Measurements from ENCODE around the gene FSTL4.

The FSTL4 gene

GRCh38 chr5:133278317-133278716, 334.0 kb downstream of the FSTL4 start:
- DNase-seq, result no peak

- no peak for DNase-seq
These were observed 334.6 kb downstream of the FSTL4 start for GRCh38 chr5:133277744-133278143.

DNA sequence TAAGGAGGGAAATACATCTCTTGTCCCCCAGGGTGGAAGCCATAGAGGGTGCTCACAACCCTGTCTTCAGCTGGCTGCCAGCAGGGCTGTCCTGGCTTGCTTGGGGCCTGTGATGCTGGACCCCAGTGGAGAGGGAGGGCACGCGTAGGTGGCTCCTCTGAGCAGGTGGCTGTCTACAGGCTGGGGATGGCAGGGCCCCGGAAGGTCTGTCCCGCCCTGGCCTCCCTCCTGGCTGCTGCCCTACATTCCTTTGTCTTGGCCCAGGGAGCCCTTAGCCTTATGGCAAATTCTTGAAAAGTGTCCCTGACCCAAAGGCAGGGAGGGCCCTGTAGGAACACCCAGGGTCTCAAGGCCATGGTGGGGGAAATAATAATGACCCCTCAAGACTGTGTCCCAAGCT, 336.2 kb downstream of the FSTL4 start:
- DNase-seq, result no peak

GRCh38 chr5:133275631-133276030, 336.7 kb downstream of the FSTL4 start:
- DNase-seq, result no peak

DNA sequence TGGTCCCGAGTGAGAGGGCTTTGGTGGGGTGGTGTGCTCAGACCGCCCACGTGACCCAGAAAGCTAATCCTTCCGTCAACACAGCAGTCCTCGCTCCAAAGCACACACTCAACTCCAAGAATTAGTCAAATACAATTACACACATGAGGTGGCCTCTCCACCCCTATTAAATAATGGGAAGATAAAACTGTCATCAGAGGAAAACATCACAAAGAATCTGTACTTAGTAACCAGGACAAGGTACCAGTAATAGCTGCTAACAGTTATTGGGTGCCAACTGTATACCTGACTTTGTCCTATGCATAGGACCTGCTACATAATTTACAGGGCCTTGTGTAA, 337.8 kb downstream of the FSTL4 start:
- no peak for DNase-seq

- no peak for DNase-seq
These were observed 338.4 kb downstream of the FSTL4 start for GRCh38 chr5:133273661-133274596.

DNA sequence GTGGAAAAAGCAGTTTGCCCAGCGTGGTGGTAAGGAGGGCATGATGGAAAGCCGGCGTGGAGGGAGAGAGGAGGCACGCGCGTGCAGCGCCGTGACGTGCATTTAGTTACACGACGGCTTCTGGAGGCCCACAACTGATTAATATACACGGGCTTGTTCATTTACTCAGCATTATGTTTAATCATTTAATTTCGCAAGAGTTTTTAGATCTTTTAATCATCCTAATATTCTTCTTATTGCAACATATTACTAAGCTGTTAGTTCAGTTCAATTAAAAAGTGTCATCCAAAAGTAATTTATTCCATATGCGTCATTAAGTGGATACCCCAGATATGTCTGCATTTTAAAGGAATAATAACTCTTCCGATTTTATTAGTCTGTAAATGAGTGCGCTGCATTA, 340.0 kb downstream of the FSTL4 start:
- no peak for DNase-seq

DNA sequence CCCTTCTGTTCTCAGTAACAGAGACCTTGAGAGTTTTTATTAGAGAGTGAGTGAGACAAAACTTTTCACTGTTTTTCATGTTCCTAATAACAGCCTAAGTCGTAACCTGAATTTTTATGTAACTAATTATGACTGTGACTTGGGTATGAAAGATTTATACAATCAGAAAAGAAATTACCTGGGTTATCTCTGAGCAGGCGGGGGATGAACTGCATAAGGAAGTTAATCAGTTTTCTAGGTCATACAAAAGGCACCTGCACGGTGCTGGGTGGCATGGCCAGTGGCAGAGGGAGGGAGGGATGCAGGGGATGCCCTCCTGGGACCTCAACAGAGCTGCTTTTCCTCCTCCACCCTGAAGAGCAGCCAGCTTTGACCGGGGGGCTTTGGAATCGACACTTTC, 340.7 kb downstream of the FSTL4 start:
- DNase-seq, result no peak

GRCh38 chr5:133269691-133270090, 342.6 kb downstream of the FSTL4 start:
- DNase-seq, result no peak

DNA sequence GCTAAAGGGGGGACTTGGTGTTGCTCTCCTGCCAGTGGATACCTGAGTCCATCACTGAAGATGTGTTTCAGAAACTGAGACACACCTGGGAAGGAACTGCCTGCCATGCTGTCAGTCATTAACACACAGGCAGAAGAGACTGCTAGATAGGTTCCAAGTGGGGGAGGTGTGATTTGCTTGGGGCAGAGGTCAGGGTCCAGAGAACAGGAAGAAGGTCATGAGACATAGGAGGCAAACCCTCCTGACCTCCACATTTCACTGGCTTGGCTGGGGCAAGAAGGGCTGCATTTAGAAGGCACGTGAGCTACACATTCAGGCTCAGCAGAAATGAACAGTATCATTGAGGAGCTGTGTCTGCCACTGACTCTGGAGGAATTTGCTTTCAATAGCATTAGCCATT, 344.7 kb downstream of the FSTL4 start:
- DNase-seq, result no peak

DNA sequence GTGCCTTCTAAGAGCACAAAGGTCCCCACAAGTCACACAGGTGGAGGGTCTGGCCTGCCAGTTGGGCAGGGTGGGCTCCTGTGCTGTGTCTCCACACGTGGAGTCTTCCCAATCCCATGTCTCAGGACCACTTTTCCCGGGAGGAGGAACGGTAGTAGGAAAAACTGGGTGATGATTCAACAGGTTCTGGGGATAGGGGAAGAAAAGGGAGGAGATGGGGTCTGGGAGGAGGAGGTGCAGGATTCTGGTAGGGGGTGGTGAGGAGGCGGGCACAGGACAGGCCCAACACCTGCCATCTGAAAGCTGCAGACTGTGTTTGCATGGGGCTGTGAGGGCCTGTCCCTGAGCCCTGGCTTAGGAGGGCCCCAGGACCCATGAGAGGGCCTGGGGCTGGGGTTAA, 345.4 kb downstream of the FSTL4 start:
- DNase-seq, result no peak

DNA sequence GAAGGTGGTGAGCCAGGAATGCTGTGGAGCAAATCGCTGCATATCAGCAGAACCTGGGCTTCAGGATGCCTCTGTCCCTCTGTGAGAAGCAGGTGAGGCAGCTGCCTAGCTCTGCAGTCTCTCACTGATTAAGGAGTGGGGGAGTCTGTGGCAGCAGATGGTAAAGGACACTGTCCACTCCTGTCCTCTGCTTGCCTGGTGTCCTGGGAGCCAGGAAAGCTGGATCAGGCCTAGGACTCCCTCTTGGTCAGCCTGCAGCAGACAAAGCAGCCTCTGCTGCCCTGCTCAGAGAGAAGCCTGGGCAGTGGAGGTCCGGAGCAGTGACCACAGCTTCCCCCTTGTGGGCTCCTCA, 345.8 kb downstream of the FSTL4 start:
- no peak for DNase-seq

DNA sequence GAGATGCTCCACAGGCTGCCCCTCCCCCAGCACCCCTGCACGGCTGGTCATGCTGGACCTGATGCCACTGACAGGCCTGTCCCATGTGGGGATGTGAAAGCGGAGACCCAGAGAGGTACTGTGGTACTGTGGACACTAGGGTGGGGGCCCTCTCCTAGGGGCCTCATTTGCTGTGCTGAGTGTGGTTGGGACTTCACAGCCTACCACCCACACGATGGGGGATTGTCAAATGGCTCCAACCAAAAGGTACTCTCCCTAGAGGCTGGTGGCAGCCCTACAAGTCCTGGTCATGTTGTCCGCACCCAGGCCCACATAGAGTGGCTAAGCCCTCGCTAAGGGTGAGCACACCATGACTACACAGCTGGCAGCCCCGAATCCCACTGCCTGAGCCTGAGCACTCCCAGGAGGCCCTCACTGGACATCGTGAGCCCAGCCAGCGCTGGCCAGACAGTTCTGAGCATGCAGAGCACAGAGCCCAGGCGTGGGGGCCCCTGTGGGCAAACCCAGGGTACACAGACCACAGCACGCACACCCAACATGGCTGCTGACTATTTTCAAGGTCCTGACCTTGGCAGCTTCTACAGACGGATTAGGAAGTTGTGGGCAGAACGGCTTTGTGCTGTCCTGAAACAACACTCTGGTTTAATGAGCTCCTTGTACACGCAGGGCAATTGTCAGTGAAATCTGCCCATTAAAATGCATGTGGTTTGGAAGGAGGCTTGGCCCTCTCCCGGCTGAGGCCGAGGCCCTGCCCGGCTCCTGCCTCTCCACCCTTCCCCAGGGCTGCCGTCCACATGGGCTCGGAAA, 346.4 kb downstream of the FSTL4 start:
- no peak for DNase-seq

DNA sequence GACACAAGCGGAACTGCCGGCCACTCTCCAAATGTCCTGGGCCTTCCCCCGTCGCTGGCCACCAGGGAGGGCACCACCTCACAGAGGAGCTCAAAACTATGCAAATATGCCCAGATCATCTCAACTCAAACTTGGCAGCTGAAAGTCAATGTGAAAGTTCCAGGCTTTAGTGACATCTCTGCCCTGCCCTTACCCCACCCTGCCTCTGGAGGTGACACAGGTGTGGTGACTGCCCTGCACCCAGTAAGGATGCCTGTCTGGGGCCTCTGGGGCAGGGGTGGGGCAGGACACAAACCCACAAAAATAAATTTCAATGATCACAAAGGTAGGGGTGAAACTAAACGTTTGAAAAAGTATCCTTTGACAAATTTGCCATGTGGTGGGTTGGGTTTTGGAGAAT, 347.1 kb downstream of the FSTL4 start:
- DNase-seq, result no peak

DNA sequence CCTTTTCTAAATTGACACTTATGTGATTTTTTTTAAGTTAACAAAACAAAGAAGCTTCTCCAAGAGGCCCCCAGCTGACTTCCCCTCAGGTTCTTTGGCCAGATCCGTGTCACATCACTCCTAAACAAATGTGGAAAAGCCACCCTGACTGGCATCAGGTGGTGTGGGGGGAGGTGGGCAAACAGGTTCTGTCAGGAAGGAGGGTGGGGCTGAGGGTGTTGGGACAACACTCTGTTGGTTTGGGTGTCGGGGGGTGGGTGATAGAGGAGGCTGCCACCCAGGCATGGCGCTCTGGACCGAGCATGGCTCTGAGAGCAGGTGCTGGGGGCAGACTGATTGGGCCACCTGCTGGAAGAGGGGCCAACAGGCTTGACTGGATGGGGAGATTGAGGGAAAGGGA, 349.7 kb downstream of the FSTL4 start:
- no peak for DNase-seq

DNA sequence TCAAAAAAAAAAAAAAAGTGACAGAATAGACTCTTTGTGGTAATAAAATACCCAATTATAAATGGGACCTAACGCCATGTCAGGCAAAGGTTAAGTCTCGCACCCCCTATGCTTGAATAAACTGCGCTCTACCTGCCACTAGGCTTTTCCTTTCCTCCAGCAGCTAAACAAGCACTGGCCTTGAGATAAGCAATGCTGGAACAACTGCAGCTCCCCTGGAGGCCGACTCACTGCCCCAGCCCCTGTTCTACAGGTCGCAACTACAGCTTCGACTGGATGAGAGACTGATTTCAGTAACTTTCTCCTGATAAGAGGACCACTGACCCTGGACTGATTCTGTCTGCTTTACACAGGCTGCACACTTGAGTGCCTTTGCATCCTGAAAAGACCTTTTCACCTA, 350.3 kb downstream of the FSTL4 start:
- DNase-seq, result no peak

DNA sequence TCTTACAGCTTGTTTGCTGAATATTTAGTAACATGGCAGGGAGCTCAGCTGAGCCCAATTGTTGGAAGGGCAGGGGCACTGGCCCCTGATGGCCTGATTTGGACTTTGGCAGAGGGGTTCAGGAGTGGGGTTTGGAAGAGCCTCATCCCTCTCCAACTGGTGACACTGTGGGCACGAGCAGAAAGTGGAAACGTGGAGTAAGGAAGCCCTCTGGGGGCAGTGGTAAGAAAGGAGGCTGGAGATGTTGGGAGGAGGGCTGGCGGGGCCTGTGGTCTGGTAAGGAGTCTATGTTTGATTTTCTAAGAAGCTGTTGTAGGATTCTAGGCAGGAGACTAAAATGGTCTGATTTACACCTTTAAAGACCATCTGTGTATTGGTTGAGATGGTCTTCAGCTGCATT, 351.6 kb downstream of the FSTL4 start:
- no peak for DNase-seq

- DNase-seq, result no peak
These were observed 352.9 kb downstream of the FSTL4 start for GRCh38 chr5:133259199-133259997.

- no peak for DNase-seq
These were observed 354.4 kb downstream of the FSTL4 start for GRCh38 chr5:133257977-133258376.

DNA sequence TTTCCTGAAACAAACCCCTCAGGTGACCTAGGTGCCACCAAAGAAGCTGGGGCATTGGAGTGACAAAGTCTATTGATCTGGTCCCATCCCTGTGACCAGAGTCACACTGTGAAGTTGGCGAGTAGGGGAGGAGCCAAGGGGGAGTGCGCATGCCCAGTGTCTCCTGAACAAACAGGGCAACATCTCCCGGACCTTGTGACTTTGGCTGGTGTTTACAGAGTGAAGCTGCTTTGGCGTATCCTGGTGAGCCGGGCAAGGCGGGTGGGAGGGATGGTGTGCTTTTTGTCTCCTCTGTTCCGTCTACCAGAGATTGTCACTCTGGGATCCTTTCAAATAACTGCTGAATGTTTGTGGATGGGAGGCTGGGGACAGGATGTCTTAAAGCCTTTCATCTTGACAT, 356.1 kb downstream of the FSTL4 start:
- no peak for DNase-seq

GRCh38 chr5:133254803-133255202, 357.5 kb downstream of the FSTL4 start:
- no peak for DNase-seq

DNA sequence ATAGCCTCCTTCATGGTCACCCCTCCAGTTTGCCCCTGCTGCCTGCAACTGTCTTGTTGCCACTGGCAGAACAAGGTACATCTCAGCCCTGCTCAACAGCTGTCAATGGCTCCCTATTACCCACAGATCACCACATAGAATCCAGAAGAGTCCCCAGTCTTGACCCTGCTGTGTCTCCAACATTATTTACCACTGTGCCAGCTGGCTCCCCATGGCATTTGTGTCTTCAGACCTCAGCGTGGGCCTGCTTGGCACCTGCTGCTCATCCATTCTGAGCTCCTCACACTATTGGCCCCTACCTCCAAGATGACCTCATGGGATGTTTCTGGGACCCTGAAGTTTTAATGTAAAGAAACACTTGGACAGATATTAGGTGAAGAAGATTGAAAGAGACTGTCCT, 358.7 kb downstream of the FSTL4 start:
- DNase-seq, result no peak

DNA sequence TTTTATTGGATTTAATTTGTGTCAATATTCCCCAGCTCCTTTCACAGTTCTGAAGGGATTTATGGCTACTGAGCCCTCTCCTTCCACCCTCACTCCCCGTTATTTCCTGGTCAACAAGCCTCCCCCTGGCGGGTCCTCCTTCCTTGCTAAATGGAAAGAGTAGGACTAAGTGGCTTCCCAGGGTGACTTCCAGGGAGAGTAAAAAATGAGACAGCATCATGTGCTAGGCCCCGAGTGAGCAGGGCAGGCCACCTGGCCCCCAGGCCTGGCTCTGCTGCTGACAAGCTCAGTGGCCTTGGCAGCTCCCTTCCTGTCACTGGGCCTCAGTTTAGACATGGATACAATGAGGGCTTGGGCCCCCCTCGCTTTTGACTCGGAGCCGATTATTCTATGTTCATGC, 359.3 kb downstream of the FSTL4 start:
- no peak for DNase-seq

DNA sequence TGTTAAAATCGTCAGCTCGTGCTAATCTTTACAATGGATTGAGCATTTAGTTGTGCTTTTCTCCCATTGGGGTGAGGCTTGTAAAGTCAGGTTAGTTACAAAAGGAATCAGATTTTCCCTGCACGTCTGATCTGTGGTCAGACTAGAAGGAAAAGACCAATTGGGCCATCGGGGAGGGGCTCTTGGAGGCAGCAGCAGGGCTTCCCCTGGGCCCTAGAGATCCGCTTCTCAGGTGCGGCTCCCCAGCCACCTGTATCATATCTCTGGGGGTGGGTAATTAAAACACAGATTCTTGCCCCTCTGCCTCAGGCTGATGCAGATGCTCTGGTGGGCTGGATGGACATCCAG, 360.2 kb downstream of the FSTL4 start:
- no peak for DNase-seq
